Measurements from ENCODE around the gene LHFPL3.

Gene LHFPL3

GRCh38 chr7:104604706-104605105 lies 276.3 kb downstream of the LHFPL3 start:
- no peak for DNase-seq

GRCh38 chr7:104621321-104621720 lies 292.9 kb downstream of the LHFPL3 start:
- DNase-seq = no peak

GRCh38 chr7:104625956-104626355 lies 297.6 kb downstream of the LHFPL3 start:
- peak in 1 of 3 experiments; percentile 17 for DNase-seq

GRCh38 chr7:104627516-104627915 lies 299.1 kb downstream of the LHFPL3 start:
- no peak for DNase-seq

- no peak for DNase-seq
Observed at GRCh38 chr7:104628017-104628416, 299.6 kb downstream of the LHFPL3 start.

GRCh38 chr7:104629408-104629807 lies 301.0 kb downstream of the LHFPL3 start:
- DNase-seq = peak in 1 of 3 experiments; percentile 33

GRCh38 chr7:104640506-104640905 lies 312.1 kb downstream of the LHFPL3 start:
- no peak for DNase-seq

- DNase-seq = no peak
Observed at GRCh38 chr7:104642560-104642959, 314.2 kb downstream of the LHFPL3 start.

GRCh38 chr7:104643587-104644217 lies 315.3 kb downstream of the LHFPL3 start:
- peak in 2 of 3 experiments; percentile 7 to 9 for DNase-seq

GRCh38 chr7:104650991-104651640 lies 322.7 kb downstream of the LHFPL3 start:
- DNase-seq = no peak

- no peak for DNase-seq
Observed at GRCh38 chr7:104652434-104652833, 324.0 kb downstream of the LHFPL3 start.

GRCh38 chr7:104652865-104653264 lies 324.5 kb downstream of the LHFPL3 start:
- DNase-seq = no peak

GRCh38 chr7:104653825-104654401 lies 325.5 kb downstream of the LHFPL3 start:
- DNase-seq = no peak

- DNase-seq = no peak
Observed at GRCh38 chr7:104655592-104655991, 327.2 kb downstream of the LHFPL3 start.

GRCh38 chr7:104656467-104656866 lies 328.1 kb downstream of the LHFPL3 start:
- no peak for DNase-seq

GRCh38 chr7:104657134-104657533 lies 328.7 kb downstream of the LHFPL3 start:
- DNase-seq = no peak

GRCh38 chr7:104661575-104661974 lies 333.2 kb downstream of the LHFPL3 start:
- DNase-seq = no peak

- no peak for DNase-seq
Observed at GRCh38 chr7:104664648-104665047, 336.2 kb downstream of the LHFPL3 start.

GRCh38 chr7:104677587-104677986 lies 349.2 kb downstream of the LHFPL3 start:
- DNase-seq = no peak

GRCh38 chr7:104679085-104679484 lies 350.7 kb downstream of the LHFPL3 start:
- no peak for DNase-seq

- no peak for DNase-seq
Observed at GRCh38 chr7:104686286-104686685, 357.9 kb downstream of the LHFPL3 start.

GRCh38 chr7:104694710-104695109 lies 366.3 kb downstream of the LHFPL3 start:
- peak in 1 of 3 experiments; percentile 22 for DNase-seq

- DNase-seq = no peak
Observed at GRCh38 chr7:104695563-104695962, 367.2 kb downstream of the LHFPL3 start.

GRCh38 chr7:104700336-104700735 lies 371.9 kb downstream of the LHFPL3 start:
- DNase-seq = no peak
